Measurements from ENCODE around the gene UBE3A.
A peak's percentile ranks its signal among the peaks of the same experiment; 100 is the strongest.

UBE3A gene

DNA sequence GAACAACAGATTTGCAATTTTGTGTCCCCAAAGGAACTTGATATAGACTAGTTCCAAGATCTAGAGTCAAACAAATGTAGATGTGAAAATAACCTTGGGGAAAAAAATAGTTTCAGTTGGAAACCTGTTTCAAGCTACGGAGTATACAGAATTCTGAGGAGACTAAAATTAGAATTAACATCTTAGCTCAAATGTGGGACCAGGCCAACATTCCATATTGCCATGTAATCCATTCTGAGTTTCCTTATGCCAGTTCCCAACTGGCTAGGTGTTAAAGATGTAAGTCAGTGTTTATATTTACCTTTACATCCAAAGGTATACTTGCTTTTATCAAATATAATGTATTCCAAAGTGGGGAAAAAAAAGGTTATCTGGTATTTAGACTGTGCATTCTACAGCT lies 76.3 kb downstream of the UBE3A start:
- no peak overlapping the region for H3K4me3 ChIP-seq (ENCODE audit: control insufficient read depth, low read depth, low read length)
- TF ChIP-seq, protein P1, sequence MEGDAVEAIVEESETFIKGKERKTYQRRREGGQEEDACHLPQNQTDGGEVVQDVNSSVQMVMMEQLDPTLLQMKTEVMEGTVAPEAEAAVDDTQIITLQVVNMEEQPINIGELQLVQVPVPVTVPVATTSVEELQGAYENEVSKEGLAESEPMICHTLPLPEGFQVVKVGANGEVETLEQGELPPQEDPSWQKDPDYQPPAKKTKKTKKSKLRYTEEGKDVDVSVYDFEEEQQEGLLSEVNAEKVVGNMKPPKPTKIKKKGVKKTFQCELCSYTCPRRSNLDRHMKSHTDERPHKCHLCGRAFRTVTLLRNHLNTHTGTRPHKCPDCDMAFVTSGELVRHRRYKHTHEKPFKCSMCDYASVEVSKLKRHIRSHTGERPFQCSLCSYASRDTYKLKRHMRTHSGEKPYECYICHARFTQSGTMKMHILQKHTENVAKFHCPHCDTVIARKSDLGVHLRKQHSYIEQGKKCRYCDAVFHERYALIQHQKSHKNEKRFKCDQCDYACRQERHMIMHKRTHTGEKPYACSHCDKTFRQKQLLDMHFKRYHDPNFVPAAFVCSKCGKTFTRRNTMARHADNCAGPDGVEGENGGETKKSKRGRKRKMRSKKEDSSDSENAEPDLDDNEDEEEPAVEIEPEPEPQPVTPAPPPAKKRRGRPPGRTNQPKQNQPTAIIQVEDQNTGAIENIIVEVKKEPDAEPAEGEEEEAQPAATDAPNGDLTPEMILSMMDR (conservative IDR thresholded peaks at IDR 0.05; ENCODE audit: control insufficient read depth, insufficient read depth, low read depth, low read length) = no peak
- no peak for DNase-seq (ENCODE audit: low read depth)

DNA sequence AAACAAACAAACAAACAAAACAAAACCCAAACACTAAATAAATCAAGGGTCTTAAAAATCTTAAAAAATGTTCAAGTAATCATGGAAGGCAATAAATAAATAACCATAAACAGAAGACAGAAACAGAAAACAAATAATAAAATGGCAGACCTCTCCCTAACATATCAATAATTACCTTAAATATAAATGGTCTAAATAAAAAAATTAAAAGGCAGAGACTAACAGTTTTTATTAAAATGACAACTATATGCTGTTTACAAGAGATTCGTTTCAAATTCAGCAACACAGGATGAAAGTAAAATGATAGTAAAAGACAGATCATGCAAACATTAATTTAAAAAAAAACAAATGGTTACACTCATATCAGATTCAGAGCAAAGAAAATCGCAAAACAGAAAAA lies 91.1 kb downstream of the UBE3A start:
- DNase-seq (ENCODE audit: low read depth) = no peak
- TF ChIP-seq, protein P1 (conservative IDR thresholded peaks at IDR 0.05; ENCODE audit: control insufficient read depth, insufficient read depth, low read depth, low read length) = no peak
- H3K4me3 ChIP-seq (ENCODE audit: control insufficient read depth, low read depth, low read length) = no peak overlapping the region

DNA sequence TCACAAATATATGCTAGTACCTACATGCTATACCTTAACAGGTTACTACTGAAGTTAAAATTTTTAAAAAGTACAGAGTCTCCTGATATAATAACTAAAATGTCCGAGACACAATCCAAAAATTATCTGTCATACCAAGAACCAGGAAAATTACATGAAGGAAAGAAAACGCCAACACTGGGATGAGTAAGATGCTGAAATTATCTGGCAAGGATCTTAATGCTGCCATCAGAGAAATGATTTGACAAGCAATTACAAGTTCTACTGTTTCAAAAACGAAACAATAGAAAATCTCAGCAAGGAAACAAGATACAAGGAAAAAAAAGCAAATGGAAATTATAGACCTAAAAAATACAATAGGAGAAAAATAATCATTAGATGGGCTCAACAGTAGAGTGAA lies 92.5 kb downstream of the UBE3A start:
- TF ChIP-seq, protein P1 (conservative IDR thresholded peaks at IDR 0.05; ENCODE audit: control insufficient read depth, insufficient read depth, low read depth, low read length) = no peak

DNA sequence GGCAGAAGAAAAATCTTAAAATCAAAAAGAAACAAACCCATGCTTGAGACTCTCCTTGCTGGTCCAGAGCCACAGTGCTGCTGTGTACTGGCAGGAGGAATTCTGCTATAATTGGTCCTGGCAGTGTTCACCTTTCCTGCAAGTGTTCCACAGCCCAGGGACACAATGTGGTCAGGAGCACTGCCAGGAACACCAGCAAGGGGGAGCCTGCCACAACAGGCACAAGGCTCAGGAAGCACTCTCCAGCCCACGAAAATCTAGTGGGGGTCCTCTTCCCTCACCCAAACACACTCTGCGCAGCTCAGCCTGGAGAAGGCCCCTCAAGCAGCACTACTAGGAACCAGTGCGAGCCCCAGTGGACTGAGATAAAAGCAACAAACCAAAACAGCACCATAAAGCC lies 92.9 kb downstream of the UBE3A start:
- TF ChIP-seq, protein P1 (conservative IDR thresholded peaks at IDR 0.05; ENCODE audit: control insufficient read depth, insufficient read depth, low read depth, low read length) = peak; percentile 19
- DNase-seq (ENCODE audit: low read depth) = peak; percentile 39
- no peak overlapping the region for H3K4me3 ChIP-seq (ENCODE audit: control insufficient read depth, low read depth, low read length)

More for the DNA sequence above, 92.5 kb downstream of the UBE3A start:
- peak; percentile 17 for DNase-seq (ENCODE audit: low read depth)
- no peak overlapping the region for H3K4me3 ChIP-seq (ENCODE audit: control insufficient read depth, low read depth, low read length)

DNA sequence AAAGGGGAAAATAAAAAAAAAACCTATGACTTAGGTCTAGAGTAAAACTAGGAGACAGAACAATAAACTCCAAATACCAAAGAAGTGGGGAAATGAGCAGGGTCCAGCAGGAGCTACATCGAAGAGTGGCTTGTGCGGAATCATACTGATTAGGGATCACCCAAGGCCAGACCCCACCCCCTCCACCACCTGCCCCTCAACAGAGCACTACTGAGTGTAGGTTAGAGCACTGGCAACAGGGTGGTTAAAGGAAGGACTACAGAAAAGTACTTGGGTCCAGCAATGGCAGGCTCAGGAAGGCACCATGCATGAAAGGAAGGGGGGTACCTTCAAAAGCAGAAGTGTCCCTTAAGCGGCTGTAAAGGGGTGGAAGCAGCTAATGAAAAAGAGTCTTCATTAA lies 96.2 kb downstream of the UBE3A start:
- DNase-seq (ENCODE audit: low read depth) = no peak
- TF ChIP-seq, protein P1 (conservative IDR thresholded peaks at IDR 0.05; ENCODE audit: control insufficient read depth, insufficient read depth, low read depth, low read length) = no peak
- H3K4me3 ChIP-seq (ENCODE audit: control insufficient read depth, low read depth, low read length) = no peak overlapping the region

DNA sequence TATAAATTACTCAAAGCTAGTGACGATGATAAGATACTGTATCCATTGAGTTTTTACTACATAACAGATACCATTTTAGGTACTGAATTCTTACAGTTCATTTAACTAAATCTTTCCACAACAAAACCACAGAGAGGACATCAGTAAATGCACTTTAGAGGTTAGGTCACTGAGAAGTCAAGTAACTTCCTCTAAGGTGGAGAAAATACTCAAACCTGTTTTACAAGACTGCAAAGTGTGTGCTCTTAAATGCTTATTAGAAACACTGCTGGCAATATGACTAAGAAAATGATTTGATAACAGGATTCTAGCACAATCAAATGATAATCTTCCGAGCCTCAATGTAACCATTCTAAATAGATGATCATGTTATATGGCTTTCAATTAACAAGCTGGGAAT lies 99.4 kb downstream of the UBE3A start:
- no peak for DNase-seq (ENCODE audit: low read depth)

More for the DNA sequence above, 99.4 kb downstream of the UBE3A start:
- no peak overlapping the region for H3K4me3 ChIP-seq (ENCODE audit: control insufficient read depth, low read depth, low read length)
- TF ChIP-seq, protein P1 (conservative IDR thresholded peaks at IDR 0.05; ENCODE audit: control insufficient read depth, insufficient read depth, low read depth, low read length) = no peak

Data from fibroblast of mammary gland (primary cell).